Panc1 (cell line): ENCODE measurements around the gene PTPRK. TPM values are rescaled to one million over a fixed set of nuclear protein-coding genes. Genes with fewer than 3 reads are reported as not detected.

Experiments
- ATAC-seq: fragments of 200-7000 bp; cut with Tn5 transposase; 2 replicates; pipeline ENCODE4 v1.9.1; 2020; ENCODE audit warnings: mild to moderate bottlenecking, moderate library complexity
- BruUV-seq: library from RNA; stranded (reverse); fragments of 400-500 nt; replicated peaks from 2 replicates; lab custom pipeline; 2021; lab: Mats Ljungman, UMichigan
- CTCF ChIA-PET: fragments of 300-600 bp; sonication (Branson Sonifier 250); formaldehyde crosslinking; loops from one replicate; lab custom pipeline; 2022; ENCODE audit warnings: antibody characterized with exemption; lab: Charles Lee
- POLR2A ChIA-PET: fragments of 300-600 bp; sonication (Branson Sonifier 250); formaldehyde crosslinking; loops from one replicate; lab custom pipeline; 2022; ENCODE audit warnings: antibody characterized with exemption; lab: Charles Lee
- DNase-seq: peaks from one replicate; pipeline ENCODE4 v3.0.0-alpha.2; 2010; ENCODE audit warnings: low read depth, low spot score
- H3K27ac ChIP-seq: 2 replicates; pipeline ENCODE4 v1.5.1; 2011; ENCODE audit warnings: mild to moderate bottlenecking, low read length, inconsistent platforms
- H3K27me3 ChIP-seq: fragments of 200-500 bp; sonication (Bioruptor generic); 2 replicates; pipeline ENCODE4 v1.6.0; 2014; ENCODE audit warnings: low read length, inconsistent platforms; ENCODE audit not compliant: control insufficient read depth, insufficient read depth
- H3K36me3 ChIP-seq: fragments of 200-500 bp; sonication (Bioruptor generic); 2 replicates; pipeline ENCODE4 v1.5.1; 2014; ENCODE audit warnings: inconsistent platforms, mild to moderate bottlenecking, low read length, moderate library complexity; ENCODE audit not compliant: control insufficient read depth, insufficient read depth
- H3K4me1 ChIP-seq: 2 replicates; pipeline ENCODE4 v1.5.1; 2011; ENCODE audit warnings: inconsistent platforms, mild to moderate bottlenecking, low read length, moderate library complexity; ENCODE audit not compliant: control insufficient read depth, insufficient read depth
- H3K4me3 ChIP-seq, 2 experiments: 2 replicates each; pipeline ENCODE4 v1.5.1; 2011 to 2012; ENCODE audit warnings: low read depth in 2 of 2, low read length in 2 of 2, mild to moderate bottlenecking in 2 of 2, inconsistent platforms in 1 of 2, moderate library complexity in 1 of 2
- H3K9me3 ChIP-seq: fragments of 200-500 bp; sonication (Bioruptor generic); 2 replicates; pipeline ENCODE4 v1.5.1; 2014; ENCODE audit warnings: low read depth, mild to moderate bottlenecking, inconsistent platforms, low read length, moderate library complexity; ENCODE audit not compliant: control insufficient read depth, insufficient read depth
- POLR2AphosphoS5 ChIP-seq: IDR thresholded peaks from 2 replicates; pipeline ENCODE4 v1.6.1; 2012; ENCODE audit warnings: mild to moderate bottlenecking, low read depth, low read length, moderate library complexity
- SIN3A ChIP-seq: IDR thresholded peaks from 2 replicates; pipeline ENCODE4 v1.6.1; 2012; ENCODE audit warnings: low read depth, mild to moderate bottlenecking, low read length, moderate library complexity, borderline replicate concordance; ENCODE audit not compliant: insufficient read depth
- TCF7L2 ChIP-seq: IDR thresholded peaks from 2 replicates; pipeline ENCODE4 v1.6.1; 2011; ENCODE audit warnings: mild to moderate bottlenecking, low read depth, low read length, inconsistent platforms
- in situ Hi-C: cut with HindIII; loops from 2 replicates; pipeline ENCODE4 v1.10.0; 2016; ENCODE audit warnings: low sequenced_read_pairs, low pct_unique_long_range_greater_than_20kb
- intact Hi-C: fragments of 100-400 bp; cut with micrococcal nuclease; formaldehyde crosslinking; loops from one replicate; pipeline ENCODE4 v1.10.0; 2022; ENCODE audit not compliant: unreplicated experiment
- total RNA-seq: library from RNA; stranded (reverse); gene quantifications from one replicate; pipeline ENCODE4 v1.2.1, GENCODE V29; 2021; ENCODE audit not compliant: unreplicated experiment
- TF ChIP-seq, protein P1 (sequence below): fragments of 450-650 bp; IDR thresholded peaks from 2 replicates; pipeline ENCODE4 v1.5.1; 2017; ENCODE audit warnings: mild to moderate bottlenecking
- TF ChIP-seq, protein P2 (sequence below), 2 experiments: IDR thresholded peaks; 2 replicates each; pipeline ENCODE4 v1.6.1; 2011 to 2012; ENCODE audit warnings: low read depth in 2 of 2, control low read depth in 1 of 2, low read length in 1 of 2, mild to moderate bottlenecking in 1 of 2, moderate library complexity in 1 of 2; ENCODE audit not compliant: insufficient read depth in 1 of 2

PTPRK gene
- total RNA-seq, 1 experiment from 2014 or later = 61.8 TPM

GRCh38 chr6:128305228-128305627, 215.2 kb downstream of the PTPRK start:
- CTCF ChIA-PET = no interaction called here
- no peaks in the 10 kb centered on the region for H3K36me3 ChIP-seq
- no peaks in the 10 kb centered on the region for H3K27me3 ChIP-seq
- no peaks in the 10 kb centered on the region for H3K9me3 ChIP-seq
- no peak for TF ChIP-seq TCF7L2
- no peak for TF ChIP-seq POLR2AphosphoS5
- TF ChIP-seq, protein P1, sequence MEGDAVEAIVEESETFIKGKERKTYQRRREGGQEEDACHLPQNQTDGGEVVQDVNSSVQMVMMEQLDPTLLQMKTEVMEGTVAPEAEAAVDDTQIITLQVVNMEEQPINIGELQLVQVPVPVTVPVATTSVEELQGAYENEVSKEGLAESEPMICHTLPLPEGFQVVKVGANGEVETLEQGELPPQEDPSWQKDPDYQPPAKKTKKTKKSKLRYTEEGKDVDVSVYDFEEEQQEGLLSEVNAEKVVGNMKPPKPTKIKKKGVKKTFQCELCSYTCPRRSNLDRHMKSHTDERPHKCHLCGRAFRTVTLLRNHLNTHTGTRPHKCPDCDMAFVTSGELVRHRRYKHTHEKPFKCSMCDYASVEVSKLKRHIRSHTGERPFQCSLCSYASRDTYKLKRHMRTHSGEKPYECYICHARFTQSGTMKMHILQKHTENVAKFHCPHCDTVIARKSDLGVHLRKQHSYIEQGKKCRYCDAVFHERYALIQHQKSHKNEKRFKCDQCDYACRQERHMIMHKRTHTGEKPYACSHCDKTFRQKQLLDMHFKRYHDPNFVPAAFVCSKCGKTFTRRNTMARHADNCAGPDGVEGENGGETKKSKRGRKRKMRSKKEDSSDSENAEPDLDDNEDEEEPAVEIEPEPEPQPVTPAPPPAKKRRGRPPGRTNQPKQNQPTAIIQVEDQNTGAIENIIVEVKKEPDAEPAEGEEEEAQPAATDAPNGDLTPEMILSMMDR = no peak
- TF ChIP-seq, protein P2, sequence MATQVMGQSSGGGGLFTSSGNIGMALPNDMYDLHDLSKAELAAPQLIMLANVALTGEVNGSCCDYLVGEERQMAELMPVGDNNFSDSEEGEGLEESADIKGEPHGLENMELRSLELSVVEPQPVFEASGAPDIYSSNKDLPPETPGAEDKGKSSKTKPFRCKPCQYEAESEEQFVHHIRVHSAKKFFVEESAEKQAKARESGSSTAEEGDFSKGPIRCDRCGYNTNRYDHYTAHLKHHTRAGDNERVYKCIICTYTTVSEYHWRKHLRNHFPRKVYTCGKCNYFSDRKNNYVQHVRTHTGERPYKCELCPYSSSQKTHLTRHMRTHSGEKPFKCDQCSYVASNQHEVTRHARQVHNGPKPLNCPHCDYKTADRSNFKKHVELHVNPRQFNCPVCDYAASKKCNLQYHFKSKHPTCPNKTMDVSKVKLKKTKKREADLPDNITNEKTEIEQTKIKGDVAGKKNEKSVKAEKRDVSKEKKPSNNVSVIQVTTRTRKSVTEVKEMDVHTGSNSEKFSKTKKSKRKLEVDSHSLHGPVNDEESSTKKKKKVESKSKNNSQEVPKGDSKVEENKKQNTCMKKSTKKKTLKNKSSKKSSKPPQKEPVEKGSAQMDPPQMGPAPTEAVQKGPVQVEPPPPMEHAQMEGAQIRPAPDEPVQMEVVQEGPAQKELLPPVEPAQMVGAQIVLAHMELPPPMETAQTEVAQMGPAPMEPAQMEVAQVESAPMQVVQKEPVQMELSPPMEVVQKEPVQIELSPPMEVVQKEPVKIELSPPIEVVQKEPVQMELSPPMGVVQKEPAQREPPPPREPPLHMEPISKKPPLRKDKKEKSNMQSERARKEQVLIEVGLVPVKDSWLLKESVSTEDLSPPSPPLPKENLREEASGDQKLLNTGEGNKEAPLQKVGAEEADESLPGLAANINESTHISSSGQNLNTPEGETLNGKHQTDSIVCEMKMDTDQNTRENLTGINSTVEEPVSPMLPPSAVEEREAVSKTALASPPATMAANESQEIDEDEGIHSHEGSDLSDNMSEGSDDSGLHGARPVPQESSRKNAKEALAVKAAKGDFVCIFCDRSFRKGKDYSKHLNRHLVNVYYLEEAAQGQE (IDR thresholded peaks at IDR 0.05; ENCODE audit: insufficient read depth in 1 of 2, low read depth in 2 of 2, low read length in 1 of 2) = no peak
- no peak for TF ChIP-seq SIN3A
- DNase-seq = no peak
- in situ Hi-C loops = no loop called here
- no peak overlapping the region for H3K27ac ChIP-seq
- intact Hi-C loops = no loop called here
- POLR2A ChIA-PET = no interaction called here
- no TSS peak for BruUV-seq
- no peak overlapping the region for H3K4me3 ChIP-seq
- no peak for ATAC-seq
- H3K4me1 ChIP-seq = no peaks in the 10 kb centered on the region

- CTCF ChIA-PET = no interaction called here
- Histone ChIP-seq H3K36me3 (no peaks in the 10 kb centered on the region), H3K27me3 (no peaks in the 10 kb centered on the region), H3K4me3 (no peak overlapping the region), H3K9me3 (no peaks in the 10 kb centered on the region), H3K4me1 (no peaks in the 10 kb centered on the region), H3K27ac (no peak overlapping the region)
- no TSS peak for BruUV-seq
- in situ Hi-C loops = no loop called here
- ATAC-seq (no peak), DNase-seq (no peak)
- intact Hi-C loops = no loop called here
- no peak for TF ChIP-seq POLR2AphosphoS5
- TF ChIP-seq SIN3A = no peak
- TF ChIP-seq, protein P2 (IDR thresholded peaks at IDR 0.05; ENCODE audit: insufficient read depth in 1 of 2, low read depth in 2 of 2, low read length in 1 of 2) = no peak
- TF ChIP-seq, protein P1 = no peak
- TF ChIP-seq TCF7L2 = no peak
- POLR2A ChIA-PET = no interaction called here
Observed at GRCh38 chr6:128303870-128304269, 216.5 kb downstream of the PTPRK start.
